GM19452 (cell line): ENCODE results near the gene BDKRB2.
"Not testable (repeated sequence)": the region's sequence is repeated elsewhere in the genome, so short reads cannot be mapped to it uniquely, and the experiment has no call there.

ENCODE experiments used
- ATAC-seq: cut with Tn5 transposase; IDR thresholded peaks from one replicate; pipeline ENCODE4 v1.9.1; 2021; ENCODE audit not compliant: unreplicated experiment

Gene BDKRB2

GRCh38 chr14:96221841-96222240 lies 17.2 kb downstream of the BDKRB2 start:
- no peak for ATAC-seq

- no peak for ATAC-seq
These were observed 19.9 kb downstream of the BDKRB2 start for GRCh38 chr14:96224480-96225096.

GRCh38 chr14:96225213-96225612 lies 20.6 kb downstream of the BDKRB2 start:
- ATAC-seq: no peak

- no peak for ATAC-seq
These were observed 21.1 kb downstream of the BDKRB2 start for GRCh38 chr14:96225745-96226151.

GRCh38 chr14:96227428-96227827 lies 22.8 kb downstream of the BDKRB2 start:
- ATAC-seq: no peak

GRCh38 chr14:96229315-96229714 lies 24.7 kb downstream of the BDKRB2 start:
- ATAC-seq: no peak

- ATAC-seq: no peak
These were observed 26.4 kb downstream of the BDKRB2 start for GRCh38 chr14:96231056-96231455.

- ATAC-seq: no peak
These were observed 27.0 kb downstream of the BDKRB2 start for GRCh38 chr14:96231526-96232130.

GRCh38 chr14:96232506-96232905 lies 27.9 kb downstream of the BDKRB2 start:
- no peak for ATAC-seq

- ATAC-seq: no peak
These were observed 29.0 kb downstream of the BDKRB2 start for GRCh38 chr14:96233661-96234060.

GRCh38 chr14:96235426-96235825 lies 30.8 kb downstream of the BDKRB2 start:
- no peak for ATAC-seq

- no peak for ATAC-seq
These were observed 33.0 kb downstream of the BDKRB2 start for GRCh38 chr14:96237641-96238040.

GRCh38 chr14:96238676-96239265 lies 34.1 kb downstream of the BDKRB2 start:
- ATAC-seq: no peak

- no peak for ATAC-seq
These were observed 35.1 kb downstream of the BDKRB2 start for GRCh38 chr14:96239711-96240141.

- ATAC-seq: no peak
These were observed 36.0 kb downstream of the BDKRB2 start for GRCh38 chr14:96240641-96241040.

GRCh38 chr14:96242126-96242525 lies 37.5 kb downstream of the BDKRB2 start:
- ATAC-seq: no peak

GRCh38 chr14:96243785-96244184 lies 39.1 kb downstream of the BDKRB2 start:
- ATAC-seq: no peak

GRCh38 chr14:96245074-96245473 lies 40.4 kb downstream of the BDKRB2 start:
- ATAC-seq: not testable (repeated sequence)

- no peak for ATAC-seq
These were observed 41.3 kb downstream of the BDKRB2 start for GRCh38 chr14:96245710-96246538.

GRCh38 chr14:96246539-96246847 lies 41.9 kb downstream of the BDKRB2 start:
- no peak for ATAC-seq

GRCh38 chr14:96247031-96247430 lies 42.4 kb downstream of the BDKRB2 start:
- no peak for ATAC-seq

- no peak for ATAC-seq
These were observed 44.4 kb downstream of the BDKRB2 start for GRCh38 chr14:96249029-96249428.
